NCI-H1417 (cell line): ENCODE data around the gene COPS3.
A peak's percentile ranks its signal among the peaks of the same experiment; 100 is the strongest.
"Not testable (repeated sequence)": the region's sequence is repeated elsewhere in the genome, so short reads cannot be mapped to it uniquely, and the experiment has no call there.

Source experiments
- DNase-seq, 3 experiments: peaks; one replicate each; lab custom pipeline; 2025; lab: John Stamatoyannopoulos, UW

COPS3 gene

DNA sequence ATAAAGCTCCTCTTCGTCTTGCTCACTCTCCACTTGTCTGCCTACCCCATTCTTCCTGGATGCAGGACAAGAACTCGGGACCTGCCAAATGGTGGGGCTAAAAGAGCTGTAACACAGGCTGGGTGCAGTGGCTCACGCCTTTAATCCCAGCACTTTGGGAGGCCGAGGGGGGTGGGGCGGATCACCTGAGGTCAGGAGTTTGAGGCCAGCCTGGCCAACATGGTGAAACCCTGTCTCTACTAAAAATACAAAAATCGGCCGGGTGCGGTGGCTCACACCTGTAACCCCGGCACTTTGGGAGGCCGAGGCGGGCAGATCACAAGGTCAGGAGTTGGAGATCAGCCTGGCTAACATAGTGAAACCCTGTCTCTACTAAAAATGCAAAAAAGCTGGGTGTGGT, 20.6 kb upstream of the COPS3 start:
- DNase-seq: not testable (repeated sequence)

- no peak for DNase-seq
Observed at GRCh38 chr17:17300624-17301568, 19.9 kb upstream of the COPS3 start.

DNA sequence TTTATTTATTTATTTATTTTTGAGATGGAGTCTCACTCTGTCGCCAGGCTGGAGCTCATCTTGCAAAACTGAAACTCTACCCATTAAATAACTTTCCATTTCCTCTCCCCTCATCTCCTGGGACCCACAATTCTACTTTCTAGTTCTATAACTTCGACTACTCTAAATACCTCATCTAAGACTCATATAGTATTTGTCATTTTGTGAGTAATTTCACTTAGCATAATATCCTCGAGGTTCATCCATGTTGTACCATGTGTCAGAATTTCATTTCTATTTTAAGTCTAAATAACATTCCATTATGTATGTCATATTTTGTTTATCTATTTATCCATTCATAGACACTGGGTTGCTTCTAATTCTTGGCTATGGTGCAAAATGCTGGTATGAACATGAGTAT, 17.1 kb upstream of the COPS3 start:
- DNase-seq: no peak

GRCh38 chr17:17297217-17297616, 16.2 kb upstream of the COPS3 start:
- no peak for DNase-seq

DNA sequence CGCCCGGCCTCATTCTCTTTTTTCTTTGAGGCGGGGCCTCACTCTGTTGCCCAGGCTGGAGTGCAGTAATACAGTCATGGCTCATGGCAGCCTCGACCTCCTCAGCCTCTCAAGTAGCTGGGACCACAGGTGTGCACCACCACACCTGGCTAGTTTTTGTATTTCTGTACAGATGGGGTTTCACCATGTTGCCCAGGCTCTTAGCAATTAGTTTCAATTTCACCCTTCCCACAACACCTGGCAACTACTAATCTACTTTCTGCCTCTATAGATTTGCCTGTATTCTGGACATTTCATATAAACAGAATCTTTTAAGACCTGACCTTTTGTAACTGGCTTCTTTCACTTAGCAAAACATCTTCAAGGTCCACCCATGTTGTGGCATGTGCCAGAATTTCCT, 14.1 kb upstream of the COPS3 start:
- no peak for DNase-seq

- no peak for DNase-seq
Observed at GRCh38 chr17:17289701-17290100, 8.7 kb upstream of the COPS3 start.

- no peak for DNase-seq
Observed at GRCh38 chr17:17289086-17289485, 8.0 kb upstream of the COPS3 start.

DNA sequence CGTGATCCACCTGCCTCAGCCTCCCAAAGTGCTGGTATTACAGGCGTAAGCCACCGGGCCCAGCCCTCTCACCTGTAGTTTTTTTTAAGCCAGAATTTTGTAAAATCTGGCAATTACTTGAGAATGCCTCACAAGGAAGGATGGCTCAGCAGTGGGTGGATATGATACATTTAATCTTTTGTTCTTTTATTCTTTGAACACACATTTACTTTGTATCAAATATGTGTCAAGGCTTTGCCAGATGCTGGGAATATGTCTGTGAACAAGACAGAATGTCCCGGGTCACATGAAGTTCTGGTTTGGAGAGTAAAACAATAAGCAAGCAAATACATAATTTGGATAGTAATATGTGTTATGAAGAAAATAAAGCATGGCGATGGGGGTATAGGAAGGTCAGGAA, 4.9 kb upstream of the COPS3 start:
- no peak for DNase-seq

GRCh38 chr17:17279316-17279715, 1.7 kb downstream of the COPS3 start:
- DNase-seq: no peak

DNA sequence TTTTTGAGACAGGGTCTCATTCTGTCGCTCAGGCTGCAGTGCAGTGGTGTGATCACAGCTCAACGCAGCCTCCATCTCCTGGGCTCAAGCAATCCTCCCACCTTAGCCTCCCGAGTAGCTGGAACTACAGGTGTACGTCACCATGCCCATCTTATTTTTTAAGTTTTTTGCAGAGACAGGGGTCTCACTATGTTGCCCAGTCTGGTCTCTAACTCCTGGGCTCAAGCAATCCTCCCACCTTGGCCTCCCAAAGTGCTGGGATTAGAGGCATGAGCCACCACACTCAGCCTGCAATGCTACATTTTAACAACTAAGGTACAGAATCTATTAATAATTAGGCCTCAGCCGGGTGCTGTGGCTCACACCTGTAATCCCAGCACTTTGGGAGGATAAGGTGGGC, 3.6 kb downstream of the COPS3 start:
- not testable (repeated sequence) for DNase-seq

- no peak for DNase-seq
Observed at GRCh38 chr17:17275971-17276370, 5.1 kb downstream of the COPS3 start.

DNA sequence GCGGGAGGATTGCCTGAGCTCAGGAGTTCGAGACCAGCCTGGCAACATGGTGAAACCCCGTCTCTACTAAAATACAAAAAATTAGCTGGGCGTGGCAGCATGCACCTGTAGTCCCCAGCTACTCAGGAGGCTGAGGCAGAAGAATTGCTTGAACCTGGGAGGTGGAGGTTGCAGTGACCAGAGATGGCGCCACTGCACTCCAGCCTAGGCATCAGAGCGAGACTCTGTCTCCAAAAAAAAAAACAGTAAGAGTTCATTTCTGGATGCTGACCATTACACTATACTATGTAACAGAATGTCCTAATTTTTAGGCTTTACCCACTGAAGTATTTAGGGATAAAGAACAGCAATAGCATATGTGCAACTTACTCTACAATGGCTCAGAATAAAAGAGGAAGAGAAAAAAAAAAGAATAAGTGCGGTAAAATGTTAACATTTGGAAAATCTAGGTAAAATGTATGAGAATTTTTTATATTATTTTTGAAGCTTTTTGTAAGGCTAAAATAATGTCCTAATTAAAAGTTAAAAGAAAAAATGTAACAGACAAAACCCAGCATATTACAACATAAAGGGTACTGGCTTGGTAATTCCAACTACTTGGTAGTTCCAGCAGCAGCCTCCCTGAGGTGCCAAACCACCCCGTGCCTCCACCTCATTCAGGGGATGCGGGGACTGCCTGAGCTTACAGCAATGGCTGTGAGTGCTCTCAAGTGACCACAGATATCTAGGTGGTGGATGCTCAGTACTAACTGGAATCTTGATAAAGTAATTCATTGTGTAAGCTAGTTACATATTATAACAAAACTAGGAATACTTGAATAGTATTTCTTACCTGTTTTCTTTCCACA, 10.9 kb downstream of the COPS3 start:
- DNase-seq: no peak

- peak in 1 of 3 experiments; percentile 27 for DNase-seq
Observed at GRCh38 chr17:17264430-17264829, 16.6 kb downstream of the COPS3 start.

- no peak for DNase-seq
Observed at GRCh38 chr17:17258998-17259397, 22.0 kb downstream of the COPS3 start.

- no peak for DNase-seq
Observed at GRCh38 chr17:17258011-17258410, 23.0 kb downstream of the COPS3 start.

GRCh38 chr17:17256316-17256715, 24.7 kb downstream of the COPS3 start:
- DNase-seq: no peak

GRCh38 chr17:17255689-17256088, 25.4 kb downstream of the COPS3 start:
- not testable (repeated sequence) for DNase-seq

- DNase-seq: no peak
Observed at GRCh38 chr17:17254036-17254435, 27.0 kb downstream of the COPS3 start.

GRCh38 chr17:17253406-17253805, 27.6 kb downstream of the COPS3 start:
- DNase-seq: no peak

- no peak for DNase-seq
Observed at GRCh38 chr17:17252149-17252661, 28.8 kb downstream of the COPS3 start.

DNA sequence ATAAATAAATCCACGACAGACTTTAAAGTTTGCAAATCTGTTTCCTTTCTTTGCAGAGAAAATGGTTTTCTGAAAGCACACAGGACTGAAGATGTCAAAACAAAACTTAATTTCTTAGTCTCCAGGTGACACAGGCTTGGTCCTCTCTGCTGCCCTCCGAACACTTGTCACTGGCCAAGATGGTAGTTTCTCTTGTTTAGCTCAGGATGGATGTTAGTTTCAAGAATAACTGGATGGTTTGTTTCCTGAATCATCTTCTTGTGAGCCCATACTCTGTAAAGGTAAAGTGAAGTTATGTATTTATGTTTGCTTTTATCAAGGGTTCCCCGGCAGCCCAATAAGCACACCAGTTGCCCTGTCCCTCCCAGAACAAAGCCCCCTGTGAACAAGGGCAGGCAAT, 34.2 kb downstream of the COPS3 start:
- no peak for DNase-seq

GRCh38 chr17:17243163-17243562, 37.9 kb downstream of the COPS3 start:
- no peak for DNase-seq

GRCh38 chr17:17242246-17242645, 38.8 kb downstream of the COPS3 start:
- no peak for DNase-seq
